MM.1S (cell line): ENCODE data around the gene THRB.
"Not testable (repeated sequence)": the region's sequence is repeated elsewhere in the genome, so short reads cannot be mapped to it uniquely, and the experiment has no call there.

Experiments used
- DNase-seq: peaks from one replicate; pipeline ENCODE4 v3.0.0-alpha.2; 2015
- H2AFZ ChIP-seq: fragments of 300-600 bp; sonication (generic); 2 replicates; pipeline ENCODE4 v1.6.0; 2016; ENCODE audit warnings: antibody characterized with exemption, low read length
- H3F3A ChIP-seq: fragments of 300-600 bp; sonication (generic); 2 replicates; pipeline ENCODE4 v1.6.1; 2016; ENCODE audit warnings: mild to moderate bottlenecking, antibody characterized with exemption, low read length, moderate library complexity, mixed read lengths; ENCODE audit not compliant: insufficient read depth
- H3K27ac ChIP-seq: fragments of 300-600 bp; sonication (generic); 2 replicates; pipeline ENCODE4 v1.5.1; 2016; ENCODE audit warnings: mild to moderate bottlenecking, low read length
- H3K27me3 ChIP-seq: fragments of 300-600 bp; sonication (generic); replicated peaks from 2 replicates; pipeline ENCODE4 v1.6.0; 2016; ENCODE audit warnings: low read length; ENCODE audit not compliant: insufficient read depth
- H3K36me3 ChIP-seq: fragments of 300-600 bp; sonication (generic); replicated peaks from 2 replicates; pipeline ENCODE4 v1.6.1; 2016; ENCODE audit warnings: mild to moderate bottlenecking, low read length, mixed read lengths; ENCODE audit not compliant: insufficient read depth
- H3K4me1 ChIP-seq: fragments of 300-600 bp; sonication (generic); 2 replicates; pipeline ENCODE4 v1.6.1; 2016; ENCODE audit warnings: low read length, mixed read lengths
- H3K4me2 ChIP-seq: fragments of 300-600 bp; sonication (generic); 2 replicates; pipeline ENCODE4 v1.6.0; 2016; ENCODE audit warnings: low read depth, low read length
- H3K4me3 ChIP-seq: fragments of 300-600 bp; sonication (generic); 2 replicates; pipeline ENCODE4 v1.5.1; 2016; ENCODE audit warnings: low read length, mixed read lengths
- H3K79me2 ChIP-seq: fragments of 300-600 bp; sonication (generic); 2 replicates; pipeline ENCODE4 v1.6.1; 2016; ENCODE audit warnings: mixed run types, low read length, mixed read lengths
- H3K9ac ChIP-seq: fragments of 300-600 bp; sonication (generic); 2 replicates; pipeline ENCODE4 v1.6.1; 2016; ENCODE audit warnings: low read length, mixed read lengths
- H3K9me2 ChIP-seq: fragments of 300-600 bp; sonication (generic); replicated peaks from 2 replicates; pipeline ENCODE4 v1.6.1; 2016; ENCODE audit warnings: mild to moderate bottlenecking, low read length, mixed read lengths; ENCODE audit not compliant: insufficient read depth
- H3K9me3 ChIP-seq: fragments of 300-600 bp; sonication (generic); replicated peaks from 2 replicates; pipeline ENCODE4 v1.6.1; 2016; ENCODE audit warnings: mild to moderate bottlenecking, low read length, mixed read lengths; ENCODE audit not compliant: insufficient read depth
- H4K20me1 ChIP-seq: fragments of 300-600 bp; sonication (generic); 2 replicates; pipeline ENCODE4 v1.6.1; 2016; ENCODE audit warnings: mild to moderate bottlenecking, low read length, moderate library complexity, mixed read lengths; ENCODE audit not compliant: insufficient read depth
- EZH2 ChIP-seq: fragments of 300-600 bp; sonication (generic); optimal IDR thresholded peaks from 2 replicates; pipeline ENCODE3; 2017; ENCODE audit warnings: low read depth, mild to moderate bottlenecking, antibody characterized with exemption, low read length, mixed read lengths
- EZH2phosphoT487 ChIP-seq: fragments of 300-600 bp; sonication (generic); IDR thresholded peaks from 2 replicates; pipeline ENCODE4 v1.6.1; 2018; ENCODE audit warnings: antibody characterized with exemption, low read length
- TF ChIP-seq, protein P1 (sequence below): fragments of 300-600 bp; sonication (generic); IDR thresholded peaks from 2 replicates; pipeline ENCODE4 v1.5.1; 2016; ENCODE audit warnings: antibody characterized with exemption, low read length, mixed read lengths

The THRB gene

DNA sequence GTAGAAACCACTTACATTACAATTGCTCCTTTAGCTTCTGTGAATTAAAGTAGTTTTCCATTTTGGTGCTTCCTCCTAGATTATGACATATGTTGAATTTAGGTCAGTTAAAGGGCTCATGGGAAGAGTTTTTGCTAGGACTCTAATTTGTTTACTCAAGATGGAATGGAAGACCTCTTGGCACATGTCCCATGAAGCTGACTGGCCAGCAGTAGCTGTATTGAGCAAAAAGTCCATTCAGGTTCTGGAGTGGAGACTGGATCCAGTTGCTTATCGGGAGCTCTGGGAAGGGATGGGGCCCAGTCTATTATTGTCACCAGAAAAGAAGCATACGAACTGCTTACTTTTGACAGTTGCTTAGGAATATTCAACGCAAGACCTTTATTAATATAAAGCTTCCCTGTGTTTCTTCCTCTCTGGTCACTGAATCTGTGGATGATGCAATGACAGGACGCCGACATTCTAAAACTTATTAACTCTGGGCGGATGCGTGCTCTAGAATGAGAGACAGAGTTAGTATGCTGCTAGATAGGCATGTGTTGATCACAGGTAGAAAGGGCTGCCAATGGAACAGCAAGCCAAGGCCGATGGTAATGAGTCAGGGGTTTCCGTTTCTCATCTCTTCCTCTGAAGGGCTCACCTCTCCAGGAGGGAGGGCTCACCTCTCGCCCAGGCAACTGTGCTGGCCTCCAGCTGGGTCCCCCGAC, 393.8 kb downstream of the THRB start:
- H3K9me2 ChIP-seq = no peaks in the 10 kb centered on the region
- no peaks in the 10 kb centered on the region for H3K36me3 ChIP-seq
- no peak for DNase-seq
- no peaks in the 10 kb centered on the region for H3K79me2 ChIP-seq
- no peaks in the 10 kb centered on the region for H3K9me3 ChIP-seq
- no peaks in the 10 kb centered on the region for H3K27me3 ChIP-seq
- H3K27ac ChIP-seq = no peak overlapping the region
- no peak overlapping the region for H3K9ac ChIP-seq
- TF ChIP-seq EZH2phosphoT487 (no peak), EZH2 (no peak)
- TF ChIP-seq, protein P1, sequence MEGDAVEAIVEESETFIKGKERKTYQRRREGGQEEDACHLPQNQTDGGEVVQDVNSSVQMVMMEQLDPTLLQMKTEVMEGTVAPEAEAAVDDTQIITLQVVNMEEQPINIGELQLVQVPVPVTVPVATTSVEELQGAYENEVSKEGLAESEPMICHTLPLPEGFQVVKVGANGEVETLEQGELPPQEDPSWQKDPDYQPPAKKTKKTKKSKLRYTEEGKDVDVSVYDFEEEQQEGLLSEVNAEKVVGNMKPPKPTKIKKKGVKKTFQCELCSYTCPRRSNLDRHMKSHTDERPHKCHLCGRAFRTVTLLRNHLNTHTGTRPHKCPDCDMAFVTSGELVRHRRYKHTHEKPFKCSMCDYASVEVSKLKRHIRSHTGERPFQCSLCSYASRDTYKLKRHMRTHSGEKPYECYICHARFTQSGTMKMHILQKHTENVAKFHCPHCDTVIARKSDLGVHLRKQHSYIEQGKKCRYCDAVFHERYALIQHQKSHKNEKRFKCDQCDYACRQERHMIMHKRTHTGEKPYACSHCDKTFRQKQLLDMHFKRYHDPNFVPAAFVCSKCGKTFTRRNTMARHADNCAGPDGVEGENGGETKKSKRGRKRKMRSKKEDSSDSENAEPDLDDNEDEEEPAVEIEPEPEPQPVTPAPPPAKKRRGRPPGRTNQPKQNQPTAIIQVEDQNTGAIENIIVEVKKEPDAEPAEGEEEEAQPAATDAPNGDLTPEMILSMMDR = no peak
- no peak overlapping the region for H2AFZ ChIP-seq
- H4K20me1 ChIP-seq = no peaks in the 10 kb centered on the region
- no peak overlapping the region for H3K4me2 ChIP-seq
- no peaks in the 10 kb centered on the region for H3F3A ChIP-seq
- H3K4me1 ChIP-seq = no peaks in the 10 kb centered on the region
- H3K4me3 ChIP-seq = no peak overlapping the region

DNA sequence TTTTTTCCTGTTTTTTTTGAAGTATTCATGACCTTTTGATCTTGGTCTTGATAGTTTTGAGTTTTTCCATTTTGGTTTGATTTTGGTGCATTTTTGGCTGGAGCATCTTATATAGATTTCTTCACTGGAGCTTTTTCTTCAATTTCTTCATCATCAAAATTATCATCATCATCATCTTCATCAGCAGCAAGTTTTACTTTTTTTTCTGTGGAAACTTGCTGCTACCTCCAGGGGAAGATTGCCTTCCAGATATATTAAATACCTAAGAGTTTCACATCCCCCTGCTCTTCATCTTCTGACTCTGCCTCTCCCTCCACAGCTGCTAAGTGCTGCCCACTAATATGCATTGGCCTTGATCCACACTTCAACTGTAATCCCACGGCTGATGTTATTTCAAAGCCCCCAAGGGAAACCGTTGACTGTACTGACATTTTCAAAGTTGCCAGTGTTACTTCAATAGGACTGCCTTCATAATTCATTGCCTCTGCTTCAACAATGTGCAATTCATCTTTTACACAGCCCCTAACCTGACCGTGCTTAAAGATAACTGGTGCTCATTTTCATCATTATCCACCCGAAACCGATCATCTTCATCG, 397.9 kb downstream of the THRB start:
- Histone ChIP-seq H3K27me3 (no peaks in the 10 kb centered on the region), H3K4me1 (no peaks in the 10 kb centered on the region), H3K79me2 (no peaks in the 10 kb centered on the region), H2AFZ (no peak overlapping the region), H3K4me3 (no peak overlapping the region), H3F3A (no peaks in the 10 kb centered on the region), H3K9me2 (no peaks in the 10 kb centered on the region), H3K9ac (no peak overlapping the region), H3K27ac (no peak overlapping the region), H4K20me1 (no peaks in the 10 kb centered on the region), H3K4me2 (no peak overlapping the region), H3K36me3 (no peaks in the 10 kb centered on the region), H3K9me3 (no peaks in the 10 kb centered on the region)
- TF ChIP-seq EZH2 = no peak
- no peak for TF ChIP-seq EZH2phosphoT487
- TF ChIP-seq, protein P1 = no peak
- no peak for DNase-seq

DNA sequence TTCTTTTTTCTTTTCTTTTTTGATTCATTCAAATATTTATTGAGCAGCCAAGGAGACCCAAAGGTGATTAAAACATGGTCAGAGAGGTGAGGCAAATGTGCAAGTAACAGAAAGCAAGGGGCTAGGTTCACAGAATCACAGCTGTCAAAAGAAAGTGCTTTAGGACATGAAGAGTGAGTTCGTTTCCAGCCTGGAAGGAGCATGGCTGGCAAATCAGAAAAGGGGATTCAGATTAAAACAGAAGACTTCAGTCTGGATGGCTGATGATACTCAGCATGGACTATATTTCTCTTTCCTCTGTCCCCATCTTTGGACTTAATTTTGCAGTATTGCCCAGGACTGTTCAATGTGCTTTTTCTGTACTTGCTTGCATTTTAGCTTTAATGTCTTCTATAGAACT, 398.4 kb downstream of the THRB start:
- Histone ChIP-seq H3K79me2 (no peaks in the 10 kb centered on the region), H3K9ac (no peak overlapping the region), H3K9me2 (no peaks in the 10 kb centered on the region), H3K27me3 (no peaks in the 10 kb centered on the region), H3K36me3 (no peaks in the 10 kb centered on the region), H3K9me3 (no peaks in the 10 kb centered on the region), H2AFZ (no peak overlapping the region), H4K20me1 (no peaks in the 10 kb centered on the region), H3F3A (no peaks in the 10 kb centered on the region), H3K4me1 (no peaks in the 10 kb centered on the region), H3K4me3 (no peak overlapping the region), H3K4me2 (no peak overlapping the region), H3K27ac (no peak overlapping the region)
- TF ChIP-seq EZH2phosphoT487 (no peak), EZH2 (no peak)
- TF ChIP-seq, protein P1 = no peak
- no peak for DNase-seq

DNA sequence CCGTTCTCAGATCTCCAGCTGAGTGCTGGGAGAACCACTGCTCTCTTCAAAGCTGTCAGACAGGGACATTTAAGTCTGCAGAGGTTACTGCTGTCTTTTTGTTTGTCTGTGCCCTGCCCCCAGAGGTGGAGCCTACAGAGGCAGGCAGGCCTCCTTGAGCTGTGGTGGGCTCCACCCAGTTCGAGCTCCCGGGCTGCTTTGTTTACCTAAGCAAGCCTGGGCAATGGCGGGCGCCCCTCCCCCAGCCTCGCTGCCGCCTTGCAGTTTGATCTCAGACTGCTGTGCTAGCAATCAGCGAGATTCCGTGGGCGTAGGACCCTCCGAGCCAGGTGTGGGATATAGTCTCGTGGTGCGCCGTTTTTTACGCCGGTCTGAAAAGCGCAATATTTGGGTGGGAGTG, 399.8 kb downstream of the THRB start:
- H3K79me2 ChIP-seq, H3K9ac ChIP-seq: not testable (repeated sequence)

More for the DNA sequence above, 399.8 kb downstream of the THRB start:
- H3K4me3 ChIP-seq, H3K27ac ChIP-seq, H4K20me1 ChIP-seq, DNase-seq, H3K9me3 ChIP-seq, H3K36me3 ChIP-seq, H3K27me3 ChIP-seq, H3F3A ChIP-seq, H3K9me2 ChIP-seq, H2AFZ ChIP-seq, H3K4me2 ChIP-seq, H3K4me1 ChIP-seq: not testable (repeated sequence)
